SK-N-SH (cell line): Measurements from ENCODE around the gene TRIM38. TPM values are rescaled to one million over a fixed set of nuclear protein-coding genes. Genes with fewer than 3 reads are reported as not detected.

ENCODE experiments used
- CTCF ChIA-PET: fragments of 300-600, 350-600 bp; formaldehyde crosslinking; extraction: SDS; loops from one replicate; lab custom pipeline; 2021; lab: Yijun Ruan, JAX
- POLR2A ChIA-PET: fragments of 350-600 bp; sonication (Branson Sonifier 250); formaldehyde crosslinking; extraction: SDS; loops from one replicate; lab custom pipeline; 2020; ENCODE audit warnings: antibody characterized with exemption, inconsistent platforms; lab: Yijun Ruan, JAX
- DNase-seq: peaks from one replicate; pipeline ENCODE4 v3.0.0; 2012
- H2AFZ ChIP-seq: fragments of 200-600 bp; sonication (generic); 2 replicates; pipeline ENCODE4 v1.8.1; 2016; ENCODE audit warnings: antibody characterized with exemption, mild to moderate bottlenecking, low read depth
- H3F3A ChIP-seq: fragments of 200-600 bp; sonication (generic); replicated peaks from 2 replicates; pipeline ENCODE3; 2016; ENCODE audit warnings: antibody characterized with exemption, mild to moderate bottlenecking; ENCODE audit not compliant: insufficient read depth
- H3K27ac ChIP-seq, 2 experiments: fragments of 200-500 bp in 1 of 2; fragments of 200-600 bp in 1 of 2; sonication (Bioruptor generic) in 1 of 2; sonication (generic), shearing (Covaris generic) in 1 of 2; 2 replicates each; pipeline versions ENCODE4 v1.5.1 to v1.6.1; 2014 to 2016; ENCODE audit warnings: low read depth in 2 of 2, inconsistent platforms in 1 of 2, low read length in 1 of 2, mild to moderate bottlenecking in 1 of 2, mixed read lengths in 1 of 2
- H3K27me3 ChIP-seq: fragments of 200-600 bp; sonication (generic), shearing (Covaris generic); 2 replicates; pipeline ENCODE4 v1.6.1; 2016; ENCODE audit warnings: mixed run types; ENCODE audit not compliant: insufficient read depth
- H3K36me3 ChIP-seq, 2 experiments: fragments of 200-500 bp in 1 of 2; fragments of 200-600 bp in 1 of 2; sonication (Bioruptor generic) in 1 of 2; sonication (generic) in 1 of 2; replicated peaks in 1 of 2; 2 replicates each; pipeline versions ENCODE3 to v1.5.1; 2014 to 2016; ENCODE audit warnings: low read length in 1 of 2, mild to moderate bottlenecking in 1 of 2; ENCODE audit not compliant: insufficient read depth in 2 of 2, control insufficient read depth in 1 of 2
- H3K4me1 ChIP-seq, 2 experiments: fragments of 200-500 bp in 1 of 2; fragments of 200-600 bp in 1 of 2; sonication (Bioruptor generic) in 1 of 2; sonication (generic), shearing (Covaris generic) in 1 of 2; 2 replicates each; pipeline versions ENCODE4 v1.5.1 to v1.6.1; 2014 to 2016; ENCODE audit warnings: low read depth in 1 of 2, low read length in 1 of 2, mixed run types in 1 of 2; ENCODE audit not compliant: insufficient read depth in 2 of 2, control insufficient read depth in 1 of 2
- H3K4me2 ChIP-seq: fragments of 200-600 bp; sonication (generic), shearing (Covaris generic); 2 replicates; pipeline ENCODE4 v1.6.1; 2017; ENCODE audit warnings: mixed run types
- H3K4me3 ChIP-seq, 2 experiments: fragments of 200-500 bp in 1 of 2; fragments of 200-600 bp in 1 of 2; sonication (Bioruptor generic) in 1 of 2; sonication (generic), shearing (Covaris generic) in 1 of 2; 2 replicates each; pipeline versions ENCODE4 v1.5.1 to v1.8.1; 2014 to 2016; ENCODE audit warnings: low read depth in 2 of 2, inconsistent platforms in 1 of 2, low read length in 1 of 2, mild to moderate bottlenecking in 1 of 2, mixed read lengths in 1 of 2, moderate library complexity in 1 of 2
- H3K79me2 ChIP-seq: fragments of 200-600 bp; sonication (generic); 2 replicates; pipeline ENCODE4 v1.8.1; 2017; ENCODE audit warnings: mild to moderate bottlenecking; ENCODE audit not compliant: insufficient read depth
- H3K9ac ChIP-seq: fragments of 200-600 bp; sonication (generic); 2 replicates; pipeline ENCODE4 v1.6.1; 2017; ENCODE audit warnings: mixed run types
- H3K9me2 ChIP-seq: fragments of 200-600 bp; sonication (generic); 2 replicates; pipeline ENCODE4 v1.6.1; 2017; ENCODE audit warnings: mixed run types
- H3K9me3 ChIP-seq: fragments of 200-600 bp; sonication (generic); 2 replicates; pipeline ENCODE4 v1.6.1; 2017; ENCODE audit warnings: mixed run types, mild to moderate bottlenecking, moderate library complexity
- H4K20me1 ChIP-seq: fragments of 200-600 bp; sonication (generic); 2 replicates; pipeline ENCODE4 v1.6.1; 2017; ENCODE audit warnings: mild to moderate bottlenecking, mixed run types; ENCODE audit not compliant: insufficient read depth
- CHD2 ChIP-seq: fragments of 150-350 bp; IDR thresholded peaks from 2 replicates; pipeline ENCODE4 v1.6.1; 2018; ENCODE audit warnings: low read length; ENCODE audit not compliant: partially characterized antibody
- ELF1 ChIP-seq: IDR thresholded peaks from 2 replicates; pipeline ENCODE4 v1.4.0; 2012
- EZH2phosphoT487 ChIP-seq: fragments of 200-600 bp; sonication (generic); IDR thresholded peaks from 2 replicates; pipeline ENCODE4 v1.6.1; 2017; ENCODE audit warnings: low read depth, mixed run types, mild to moderate bottlenecking, antibody characterized with exemption, moderate library complexity, borderline replicate concordance
- FOXM1 ChIP-seq: IDR thresholded peaks from 2 replicates; pipeline ENCODE4 v1.4.0; 2012; ENCODE audit warnings: low read depth, mild to moderate bottlenecking
- GABPA ChIP-seq: IDR thresholded peaks from 2 replicates; pipeline ENCODE4 v1.4.0; 2012; ENCODE audit warnings: low read depth, mild to moderate bottlenecking
- JUND ChIP-seq: IDR thresholded peaks from 2 replicates; pipeline ENCODE4 v1.4.0; 2012
- RXRA ChIP-seq: IDR thresholded peaks from 2 replicates; pipeline ENCODE4 v1.4.0; 2012; ENCODE audit warnings: low read depth, mild to moderate bottlenecking, borderline replicate concordance
- YY1 ChIP-seq: IDR thresholded peaks from 2 replicates; pipeline ENCODE4 v1.4.0; 2012; ENCODE audit warnings: low read depth, mild to moderate bottlenecking
- polyA plus RNA-seq, 3 experiments: library from polyadenylated mRNA; depleted of rRNA; stranded (reverse); fragments of >200 nt; gene quantifications; 2 replicates each; pipeline ENCODE4 v1.2.3, GENCODE V29; 2012
- TF ChIP-seq, protein P1 (sequence below): IDR thresholded peaks from 2 replicates; pipeline ENCODE4 v1.4.0; 2012; ENCODE audit warnings: low read depth
- TF ChIP-seq, protein P2 (sequence below): IDR thresholded peaks from 2 replicates; pipeline ENCODE4; 2012
- TF ChIP-seq, protein P3 (sequence below): fragments of 150-350 bp; IDR thresholded peaks from 2 replicates; pipeline ENCODE4 v1.6.1; 2016; ENCODE audit warnings: mild to moderate bottlenecking, low read depth, low read length
- TF ChIP-seq, protein P4 (sequence below): fragments of 200-600 bp; sonication (generic); IDR thresholded peaks from 2 replicates; pipeline ENCODE4 v1.6.1; 2017; ENCODE audit warnings: antibody characterized with exemption, mild to moderate bottlenecking, moderate library complexity
- TF ChIP-seq, protein P5 (sequence below): IDR thresholded peaks from 2 replicates; pipeline ENCODE4 v1.4.0; 2012; ENCODE audit warnings: low read depth, borderline replicate concordance

Gene TRIM38
- polyA plus RNA-seq, 1 of the 3 experiments (the other 2 are of a cell fraction): 0.62 TPM

DNA sequence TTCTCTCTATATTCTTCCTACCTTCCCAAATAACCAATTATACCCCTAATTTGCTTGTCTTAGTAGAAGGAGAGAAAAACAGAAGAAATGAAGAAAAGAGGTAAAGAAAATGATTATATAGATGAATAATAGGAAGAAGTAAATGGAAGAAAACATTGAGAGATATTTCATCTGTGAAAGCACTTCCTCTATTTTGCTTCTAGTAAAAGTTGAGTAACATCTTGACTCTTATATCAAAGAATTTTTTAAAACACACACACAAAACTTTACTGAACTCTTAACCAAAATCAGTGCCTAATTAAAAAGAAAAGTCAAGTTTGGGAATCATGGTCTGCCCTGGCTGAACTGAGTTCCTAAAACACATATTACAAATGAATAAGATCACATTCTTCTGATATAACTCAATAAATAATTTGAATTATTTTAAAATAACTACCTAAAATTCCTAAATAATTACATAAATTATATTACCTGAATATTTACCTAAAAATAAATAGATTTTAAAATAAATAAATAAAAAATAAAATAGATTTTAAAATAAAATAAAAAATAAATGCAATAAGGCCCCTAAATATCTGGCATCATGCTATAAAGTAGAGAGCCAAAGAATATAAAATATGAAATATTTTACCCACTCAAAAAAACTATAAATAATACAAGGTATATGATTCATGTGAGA lies 40.9 kb upstream of the TRIM38 start:
- no peak overlapping the region for H3K4me2 ChIP-seq
- H3K27me3 ChIP-seq: no peaks in the 10 kb centered on the region; the same call in 1 of the 2 replicates
- TF ChIP-seq, protein P1, sequence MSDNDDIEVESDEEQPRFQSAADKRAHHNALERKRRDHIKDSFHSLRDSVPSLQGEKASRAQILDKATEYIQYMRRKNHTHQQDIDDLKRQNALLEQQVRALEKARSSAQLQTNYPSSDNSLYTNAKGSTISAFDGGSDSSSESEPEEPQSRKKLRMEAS: no peak
- TF ChIP-seq, protein P2, sequence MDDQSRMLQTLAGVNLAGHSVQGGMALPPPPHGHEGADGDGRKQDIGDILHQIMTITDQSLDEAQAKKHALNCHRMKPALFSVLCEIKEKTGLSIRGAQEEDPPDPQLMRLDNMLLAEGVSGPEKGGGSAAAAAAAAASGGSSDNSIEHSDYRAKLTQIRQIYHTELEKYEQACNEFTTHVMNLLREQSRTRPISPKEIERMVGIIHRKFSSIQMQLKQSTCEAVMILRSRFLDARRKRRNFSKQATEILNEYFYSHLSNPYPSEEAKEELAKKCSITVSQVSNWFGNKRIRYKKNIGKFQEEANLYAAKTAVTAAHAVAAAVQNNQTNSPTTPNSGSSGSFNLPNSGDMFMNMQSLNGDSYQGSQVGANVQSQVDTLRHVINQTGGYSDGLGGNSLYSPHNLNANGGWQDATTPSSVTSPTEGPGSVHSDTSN: no peak
- TF ChIP-seq FOXM1 (no peak), GABPA (no peak), ELF1 (no peak), RXRA (no peak), JUND (no peak), EZH2phosphoT487 (no peak), YY1 (no peak), CHD2 (no peak)
- TF ChIP-seq, protein P3, sequence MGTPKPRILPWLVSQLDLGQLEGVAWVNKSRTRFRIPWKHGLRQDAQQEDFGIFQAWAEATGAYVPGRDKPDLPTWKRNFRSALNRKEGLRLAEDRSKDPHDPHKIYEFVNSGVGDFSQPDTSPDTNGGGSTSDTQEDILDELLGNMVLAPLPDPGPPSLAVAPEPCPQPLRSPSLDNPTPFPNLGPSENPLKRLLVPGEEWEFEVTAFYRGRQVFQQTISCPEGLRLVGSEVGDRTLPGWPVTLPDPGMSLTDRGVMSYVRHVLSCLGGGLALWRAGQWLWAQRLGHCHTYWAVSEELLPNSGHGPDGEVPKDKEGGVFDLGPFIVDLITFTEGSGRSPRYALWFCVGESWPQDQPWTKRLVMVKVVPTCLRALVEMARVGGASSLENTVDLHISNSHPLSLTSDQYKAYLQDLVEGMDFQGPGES: no peak
- TF ChIP-seq, protein P4, sequence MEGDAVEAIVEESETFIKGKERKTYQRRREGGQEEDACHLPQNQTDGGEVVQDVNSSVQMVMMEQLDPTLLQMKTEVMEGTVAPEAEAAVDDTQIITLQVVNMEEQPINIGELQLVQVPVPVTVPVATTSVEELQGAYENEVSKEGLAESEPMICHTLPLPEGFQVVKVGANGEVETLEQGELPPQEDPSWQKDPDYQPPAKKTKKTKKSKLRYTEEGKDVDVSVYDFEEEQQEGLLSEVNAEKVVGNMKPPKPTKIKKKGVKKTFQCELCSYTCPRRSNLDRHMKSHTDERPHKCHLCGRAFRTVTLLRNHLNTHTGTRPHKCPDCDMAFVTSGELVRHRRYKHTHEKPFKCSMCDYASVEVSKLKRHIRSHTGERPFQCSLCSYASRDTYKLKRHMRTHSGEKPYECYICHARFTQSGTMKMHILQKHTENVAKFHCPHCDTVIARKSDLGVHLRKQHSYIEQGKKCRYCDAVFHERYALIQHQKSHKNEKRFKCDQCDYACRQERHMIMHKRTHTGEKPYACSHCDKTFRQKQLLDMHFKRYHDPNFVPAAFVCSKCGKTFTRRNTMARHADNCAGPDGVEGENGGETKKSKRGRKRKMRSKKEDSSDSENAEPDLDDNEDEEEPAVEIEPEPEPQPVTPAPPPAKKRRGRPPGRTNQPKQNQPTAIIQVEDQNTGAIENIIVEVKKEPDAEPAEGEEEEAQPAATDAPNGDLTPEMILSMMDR: no peak
- TF ChIP-seq, protein P5, sequence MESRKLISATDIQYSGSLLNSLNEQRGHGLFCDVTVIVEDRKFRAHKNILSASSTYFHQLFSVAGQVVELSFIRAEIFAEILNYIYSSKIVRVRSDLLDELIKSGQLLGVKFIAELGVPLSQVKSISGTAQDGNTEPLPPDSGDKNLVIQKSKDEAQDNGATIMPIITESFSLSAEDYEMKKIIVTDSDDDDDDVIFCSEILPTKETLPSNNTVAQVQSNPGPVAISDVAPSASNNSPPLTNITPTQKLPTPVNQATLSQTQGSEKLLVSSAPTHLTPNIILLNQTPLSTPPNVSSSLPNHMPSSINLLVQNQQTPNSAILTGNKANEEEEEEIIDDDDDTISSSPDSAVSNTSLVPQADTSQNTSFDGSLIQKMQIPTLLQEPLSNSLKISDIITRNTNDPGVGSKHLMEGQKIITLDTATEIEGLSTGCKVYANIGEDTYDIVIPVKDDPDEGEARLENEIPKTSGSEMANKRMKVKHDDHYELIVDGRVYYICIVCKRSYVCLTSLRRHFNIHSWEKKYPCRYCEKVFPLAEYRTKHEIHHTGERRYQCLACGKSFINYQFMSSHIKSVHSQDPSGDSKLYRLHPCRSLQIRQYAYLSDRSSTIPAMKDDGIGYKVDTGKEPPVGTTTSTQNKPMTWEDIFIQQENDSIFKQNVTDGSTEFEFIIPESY: no peak
- H3K9ac ChIP-seq: no peak overlapping the region
- H4K20me1 ChIP-seq: no peaks in the 10 kb centered on the region
- H3K36me3 ChIP-seq: no peaks in the 10 kb centered on the region
- ChIA-PET CTCF (no interaction called here), POLR2A (no interaction called here)
- no peaks in the 10 kb centered on the region for H3K79me2 ChIP-seq
- no peaks in the 10 kb centered on the region for H3K9me2 ChIP-seq
- no peak overlapping the region for H3K4me3 ChIP-seq
- no peak for DNase-seq
- H3K4me1 ChIP-seq: peaks cover 0 to 4% of the 10 kb centered on the region in 2 experiments; a peak in 1 of 4 replicates
- no peaks in the 10 kb centered on the region for H3K9me3 ChIP-seq
- H3F3A ChIP-seq: no peaks in the 10 kb centered on the region
- no peak overlapping the region for H2AFZ ChIP-seq
- no peak overlapping the region for H3K27ac ChIP-seq
